HG03439 (cell line): ENCODE data around the gene SPATA45.
A peak's percentile ranks its signal among the peaks of the same experiment; 100 is the strongest.
"Not testable (repeated sequence)": the region's sequence is repeated elsewhere in the genome, so short reads cannot be mapped to it uniquely, and the experiment has no call there.

ENCODE experiments used
- ATAC-seq: cut with Tn5 transposase; IDR thresholded peaks from one replicate; pipeline ENCODE4 v1.9.1; 2021; ENCODE audit warnings: mild to moderate bottlenecking, moderate library complexity; ENCODE audit not compliant: unreplicated experiment

Gene SPATA45

DNA sequence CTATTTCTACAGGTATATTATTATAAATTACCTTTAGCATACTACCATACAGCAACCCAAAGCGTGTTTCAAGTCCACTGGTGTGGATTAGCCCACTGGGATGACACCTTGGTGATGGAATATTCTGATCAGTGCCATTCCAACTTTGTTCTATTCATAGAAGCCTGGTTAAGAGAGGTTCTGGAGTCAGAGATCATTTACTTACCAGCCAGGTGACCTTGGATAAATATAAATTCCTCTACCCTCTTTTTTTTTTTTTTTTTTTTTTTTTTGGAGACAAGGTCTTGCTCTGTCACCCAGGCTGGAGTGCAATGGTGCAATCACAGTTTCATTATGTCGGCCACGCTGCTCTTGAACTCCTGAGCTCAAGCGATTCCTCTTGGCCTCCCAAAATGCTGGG lies at the start of gene SPATA45:
TSS of gene SPATA45 (minus strand) at position 101 of the 400 bp plus-strand sequence. CDS start 11,500 bp downstream, outside the sequence.
- ATAC-seq: no peak

DNA sequence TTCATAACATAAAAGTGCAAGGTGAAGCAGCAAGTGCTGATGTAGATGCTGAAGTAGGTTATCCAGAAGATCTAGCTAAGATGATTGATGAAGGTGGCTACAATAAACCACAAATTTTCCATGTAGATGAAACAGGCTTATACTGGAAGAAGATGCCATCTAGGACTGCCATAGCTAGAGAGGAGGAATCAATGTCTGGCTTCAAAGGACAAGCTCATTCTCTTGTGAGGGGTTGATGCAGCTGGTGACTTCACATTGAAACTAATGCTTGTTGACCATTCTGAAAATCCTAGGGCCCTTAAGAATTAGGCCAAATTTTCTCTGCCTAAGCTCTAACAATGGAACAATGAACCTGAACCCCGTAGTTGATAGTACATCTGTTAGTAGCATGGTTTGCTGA lies 44.7 kb upstream of the SPATA45 start:
- no peak for ATAC-seq

DNA sequence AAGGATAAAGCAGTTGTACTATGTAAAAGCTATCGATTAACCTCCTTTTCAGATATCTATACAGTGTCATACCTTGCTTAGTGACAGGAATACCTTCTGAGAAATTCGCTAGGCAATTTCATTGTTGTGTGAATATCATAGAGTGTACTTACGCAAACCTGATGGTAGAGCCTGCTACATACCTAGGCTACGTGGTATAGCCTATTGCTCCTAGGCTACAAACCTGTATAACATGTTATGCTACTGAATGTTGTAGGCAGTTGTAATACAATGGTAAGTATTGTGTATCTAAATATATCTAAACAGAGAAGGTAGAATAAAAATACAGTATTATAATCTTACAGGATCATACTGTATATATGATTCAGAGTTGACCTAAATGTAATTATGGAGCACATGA lies 37.1 kb upstream of the SPATA45 start:
- no peak for ATAC-seq

DNA sequence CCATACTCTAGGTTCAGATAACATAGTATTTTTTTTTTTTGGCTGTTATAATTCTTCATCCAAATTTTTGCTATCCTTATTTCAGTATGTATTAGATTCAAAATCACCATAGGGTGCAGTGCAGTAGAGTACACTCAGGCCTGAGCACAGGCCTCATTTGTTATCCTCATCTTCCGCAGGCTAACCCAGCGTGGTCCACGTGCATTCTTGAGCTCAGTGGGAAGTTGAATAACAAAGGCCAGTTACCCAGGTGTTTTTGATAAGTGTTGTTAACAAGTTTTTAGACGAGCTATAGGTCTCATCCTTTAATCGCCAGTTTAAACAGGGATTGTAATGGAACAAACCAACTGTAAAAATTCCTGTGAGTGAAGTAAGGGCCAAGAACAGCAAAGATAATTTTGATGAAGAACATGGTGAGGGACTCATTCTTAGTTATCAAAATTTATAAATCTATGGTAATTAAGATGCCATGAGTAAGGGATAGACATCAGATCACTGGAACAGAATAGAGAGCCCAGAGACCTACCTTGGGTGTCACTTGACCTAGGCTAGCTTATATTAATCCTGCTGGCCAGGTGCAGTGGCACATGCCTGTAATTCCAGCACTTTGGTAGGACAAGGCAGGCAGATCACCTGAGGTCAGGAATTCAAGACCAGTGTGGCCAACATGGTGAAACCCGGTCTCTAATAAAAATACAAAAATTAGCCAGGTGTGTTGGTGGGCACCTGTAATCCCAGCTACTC lies 32.7 kb upstream of the SPATA45 start:
- no peak for ATAC-seq

DNA sequence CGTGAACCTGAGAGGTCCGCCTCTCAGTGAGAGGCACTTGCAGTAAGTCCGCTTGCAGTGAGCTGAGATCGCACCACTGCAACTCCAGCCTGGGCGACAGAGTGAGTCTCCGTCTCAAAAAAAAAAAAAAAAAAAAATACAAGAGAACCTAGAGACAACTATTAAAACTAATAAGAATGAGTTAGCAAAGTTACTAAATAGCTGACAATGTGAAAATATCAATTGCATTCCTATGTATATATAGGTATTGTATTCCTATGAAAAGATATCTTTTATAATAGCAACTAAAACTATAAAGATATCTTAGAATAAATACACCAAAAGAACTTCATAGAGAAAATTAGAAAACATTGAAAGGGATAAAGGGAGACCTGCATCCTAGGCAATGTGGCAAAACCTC lies 31.0 kb upstream of the SPATA45 start:
- ATAC-seq: no peak

DNA sequence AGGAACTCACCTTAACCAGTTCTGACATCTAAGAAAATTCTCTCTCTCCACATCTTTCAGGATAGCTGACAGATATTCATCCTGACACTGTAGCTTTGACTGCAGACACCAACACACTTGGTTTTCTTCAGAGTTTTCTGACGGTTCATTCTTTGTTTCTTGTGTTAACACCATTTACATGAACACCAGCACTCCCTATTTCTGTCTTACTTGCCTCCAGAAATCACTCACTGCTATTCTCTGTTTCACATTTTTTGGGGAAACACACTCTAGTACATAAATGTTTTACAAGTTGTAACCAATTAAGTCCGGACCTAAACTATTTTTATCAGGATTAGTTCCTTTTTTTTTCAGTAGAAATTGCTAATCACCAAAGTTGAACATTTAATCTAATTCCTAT lies 26.1 kb upstream of the SPATA45 start:
- ATAC-seq: peak; percentile 57

DNA sequence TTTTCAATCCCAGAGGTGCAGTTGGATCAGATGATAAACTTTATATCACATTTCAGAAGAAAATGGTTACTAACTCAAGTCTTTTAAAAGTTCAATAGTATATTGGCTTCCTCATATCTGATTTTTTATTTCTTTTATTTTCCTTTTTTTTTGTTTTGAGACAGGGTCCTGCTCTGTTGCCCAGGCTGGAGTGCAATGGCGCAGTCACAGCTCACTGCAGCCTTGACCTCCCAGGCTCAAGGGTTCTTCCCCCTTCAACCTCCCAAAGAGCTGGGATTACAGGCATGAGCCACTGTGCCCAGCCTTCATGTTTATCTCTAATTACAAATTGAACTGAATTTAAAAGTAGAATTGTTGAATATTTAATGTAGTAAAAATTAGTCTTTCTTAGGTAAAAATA lies 24.5 kb upstream of the SPATA45 start:
- no peak for ATAC-seq

DNA sequence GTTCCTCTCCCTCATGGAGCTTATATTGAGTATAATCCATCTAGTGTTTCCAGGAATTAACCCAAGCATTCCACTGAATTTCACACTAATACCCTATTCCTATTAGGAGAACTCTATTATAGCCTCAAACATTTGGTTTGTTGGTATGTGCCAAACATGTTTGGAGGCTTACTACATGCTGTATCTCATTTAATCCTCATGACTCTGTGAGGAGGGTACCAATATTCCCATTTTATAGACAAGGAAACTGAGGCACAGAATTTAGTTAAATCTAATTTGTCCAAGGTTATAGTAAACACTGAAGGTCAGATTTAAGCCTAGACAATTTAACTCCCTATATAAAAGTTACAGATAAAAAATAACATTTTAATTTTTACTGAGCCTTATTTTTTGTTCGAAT lies 19.7 kb upstream of the SPATA45 start:
- no peak for ATAC-seq

DNA sequence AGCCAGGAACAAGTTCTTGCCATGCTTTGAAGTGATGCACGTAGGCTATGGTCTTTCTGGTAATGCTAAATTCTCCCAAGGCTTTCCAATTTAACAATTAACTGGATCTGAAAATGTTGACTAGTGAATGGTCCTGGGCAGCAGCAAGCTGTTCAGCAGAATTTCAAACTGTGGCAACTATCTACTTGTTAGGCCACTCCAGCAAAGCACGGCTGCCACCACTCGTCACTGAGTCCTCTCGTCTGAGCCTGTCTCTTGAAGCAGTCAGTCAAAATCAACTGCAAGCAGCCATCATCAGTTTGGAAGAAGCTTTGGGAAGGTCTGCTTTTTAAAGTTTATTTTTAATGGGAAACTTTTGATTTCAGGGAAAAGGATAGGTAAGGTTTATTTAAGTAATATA lies 16.8 kb upstream of the SPATA45 start:
- ATAC-seq: no peak

DNA sequence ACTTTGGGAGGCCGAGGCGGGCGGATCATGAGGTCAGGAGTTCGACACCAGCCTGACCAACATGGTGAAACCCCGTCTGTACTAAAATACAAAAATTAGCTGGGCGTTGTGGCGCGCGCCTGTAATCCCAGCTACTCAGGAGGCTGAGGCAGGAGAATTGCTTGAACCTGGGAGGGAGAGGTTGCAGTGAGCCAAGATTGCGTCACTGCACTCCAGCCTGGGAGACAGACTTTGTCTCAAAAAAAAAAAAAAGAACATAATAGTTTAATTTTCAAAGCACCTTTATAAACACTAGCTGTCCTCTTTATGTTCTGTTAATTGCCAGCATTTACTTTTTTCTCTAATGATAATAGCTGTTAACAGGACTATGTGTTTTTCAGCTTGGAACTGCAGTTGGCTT lies 15.9 kb upstream of the SPATA45 start:
- ATAC-seq: not testable (repeated sequence)

DNA sequence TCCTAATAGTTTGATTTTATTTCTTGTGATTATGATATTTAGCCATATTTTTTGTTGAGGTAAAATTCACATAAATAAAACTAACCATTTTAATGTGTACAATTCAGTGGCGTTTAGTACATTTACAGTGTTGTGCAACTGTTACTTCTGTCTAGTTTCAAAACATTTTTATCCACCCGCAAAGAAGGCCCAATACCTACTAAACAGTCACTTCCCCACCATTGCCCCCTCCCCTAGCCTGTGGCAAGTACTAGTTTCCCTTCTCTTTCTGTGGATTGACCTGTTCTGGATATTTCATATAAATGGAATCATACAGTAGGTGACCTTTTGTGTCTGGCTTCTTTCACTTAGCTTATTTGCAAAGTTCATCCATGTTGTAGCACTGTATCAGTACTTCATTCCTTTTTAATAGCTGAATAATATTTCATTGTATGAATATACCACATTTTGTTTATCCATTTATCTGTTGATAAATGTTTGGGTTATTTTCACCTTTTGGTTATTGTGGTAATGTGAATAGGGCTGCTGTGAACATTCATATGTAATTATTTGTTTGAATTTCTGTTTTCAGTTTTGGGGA lies 14.8 kb upstream of the SPATA45 start:
- no peak for ATAC-seq

DNA sequence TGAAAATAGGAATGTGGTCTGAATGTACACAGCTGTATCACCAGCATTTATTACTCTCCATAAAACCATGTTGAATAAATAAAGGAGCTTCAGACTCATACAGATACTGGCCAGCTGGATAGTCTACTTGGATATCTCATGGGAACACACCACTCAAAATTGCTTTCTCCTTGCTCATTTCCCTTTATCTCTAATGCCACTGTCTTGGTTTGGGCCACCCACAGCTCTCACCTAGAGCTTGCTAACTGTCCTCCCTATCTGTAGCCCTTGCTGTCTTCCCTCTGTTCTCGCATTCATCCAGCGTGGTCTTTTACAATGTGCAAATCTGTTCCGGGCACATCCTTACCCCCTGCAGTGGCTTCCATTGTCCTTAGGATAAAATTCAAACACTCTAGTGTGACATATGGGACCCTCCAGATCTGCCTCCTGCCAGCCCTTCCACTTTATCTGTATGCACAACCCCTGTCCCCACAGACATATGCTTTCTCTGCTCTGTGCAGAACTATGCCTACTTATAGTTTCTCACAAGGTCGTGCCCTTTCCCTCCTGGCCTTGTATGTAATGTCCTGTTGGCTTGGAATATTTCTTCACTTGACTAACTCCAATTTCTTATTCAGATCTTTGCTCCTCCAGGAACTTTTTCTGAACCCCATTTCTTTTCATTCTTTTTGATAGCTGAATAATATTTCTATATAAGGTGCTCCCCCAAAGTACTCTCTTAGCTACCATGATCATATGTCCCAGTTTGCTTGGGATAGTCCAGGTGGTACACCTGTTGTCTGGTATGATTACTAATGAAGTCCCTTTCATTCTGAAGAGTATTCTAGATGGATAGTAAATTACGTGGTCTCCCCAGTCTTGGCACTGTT lies 13.5 kb upstream of the SPATA45 start:
- no peak for ATAC-seq

DNA sequence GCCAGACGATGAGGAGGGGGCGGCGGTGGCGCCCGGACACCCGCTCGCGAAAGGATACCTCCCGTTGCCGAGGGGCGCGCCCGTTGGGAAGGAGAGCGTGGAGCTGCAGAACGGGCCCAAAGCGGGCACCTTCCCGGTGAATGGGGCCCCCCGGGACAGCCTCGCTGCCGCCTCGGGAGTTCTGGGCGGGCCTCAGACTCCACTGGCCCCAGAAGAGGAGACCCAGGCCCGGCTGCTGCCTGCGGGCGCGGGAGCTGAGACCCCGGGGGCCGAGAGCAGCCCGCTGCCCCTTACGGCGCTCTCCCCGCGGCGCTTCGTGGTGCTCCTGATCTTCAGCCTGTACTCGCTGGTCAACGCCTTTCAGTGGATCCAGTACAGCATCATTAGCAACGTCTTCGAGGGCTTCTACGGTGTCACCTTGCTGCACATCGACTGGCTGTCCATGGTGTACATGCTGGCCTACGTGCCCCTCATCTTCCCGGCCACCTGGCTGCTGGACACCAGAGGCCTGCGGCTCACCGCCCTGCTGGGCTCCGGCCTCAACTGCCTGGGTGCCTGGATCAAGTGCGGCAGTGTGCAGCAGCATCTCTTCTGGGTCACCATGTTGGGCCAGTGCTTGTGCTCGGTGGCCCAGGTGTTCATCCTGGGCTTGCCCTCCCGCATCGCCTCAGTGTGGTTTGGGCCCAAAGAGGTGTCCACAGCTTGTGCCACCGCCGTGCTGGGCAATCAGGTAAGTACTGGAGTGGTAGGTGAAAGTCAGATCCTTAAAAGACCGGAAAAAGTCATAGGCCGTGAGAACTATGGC lies 11.2 kb upstream of the SPATA45 start:
- peak; percentile 21 for ATAC-seq

DNA sequence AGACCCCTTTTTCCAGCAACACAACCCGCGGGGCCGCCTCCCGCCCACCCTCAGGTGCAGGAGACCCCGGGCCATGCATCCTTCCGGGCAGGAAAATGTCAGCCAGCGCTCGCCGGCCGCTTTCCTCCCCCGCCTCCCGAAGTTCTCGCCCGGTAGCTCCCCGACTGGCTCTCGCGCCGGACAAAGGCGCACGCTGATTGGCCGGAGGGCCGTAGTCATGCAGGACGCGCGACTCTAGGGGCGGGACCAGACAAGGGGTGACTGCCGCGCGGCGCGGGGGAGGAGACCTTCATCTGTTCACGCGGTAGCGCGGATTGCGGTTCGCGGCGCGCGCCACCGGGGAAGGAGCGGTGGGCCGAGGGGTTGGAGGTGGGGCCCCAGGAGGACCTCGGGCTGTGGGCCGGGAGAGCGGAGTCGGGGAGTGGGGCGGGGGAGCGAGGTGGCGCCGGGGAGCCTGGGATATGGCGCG lies 10.6 kb upstream of the SPATA45 start, which contains the start of gene FLVCR1:
TSS of gene FLVCR1 (plus strand) at position 284 of the 469 bp plus-strand sequence. CDS start at position 462, 178 bp downstream.
- peak; percentile 95 for ATAC-seq

DNA sequence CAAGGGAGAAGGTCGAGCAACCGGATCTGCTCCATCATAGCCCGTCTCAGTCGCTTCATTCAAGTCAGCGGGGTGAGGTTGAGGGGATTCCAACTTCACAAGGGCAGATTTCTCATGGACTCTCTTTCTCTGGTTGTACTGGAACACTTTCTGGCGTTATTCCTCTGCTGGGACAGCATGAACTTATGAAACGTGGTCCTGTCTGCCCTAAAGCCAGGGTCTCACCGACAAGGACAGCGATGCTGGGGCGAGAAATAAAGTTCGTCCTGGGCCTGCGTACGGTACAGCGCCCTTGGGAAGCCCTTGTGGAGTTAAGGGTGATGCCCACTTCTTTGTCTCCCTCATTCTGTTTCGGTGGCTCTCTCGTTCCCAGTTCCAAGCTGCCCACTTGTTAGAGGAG lies 9.3 kb upstream of the SPATA45 start:
- ATAC-seq: no peak

DNA sequence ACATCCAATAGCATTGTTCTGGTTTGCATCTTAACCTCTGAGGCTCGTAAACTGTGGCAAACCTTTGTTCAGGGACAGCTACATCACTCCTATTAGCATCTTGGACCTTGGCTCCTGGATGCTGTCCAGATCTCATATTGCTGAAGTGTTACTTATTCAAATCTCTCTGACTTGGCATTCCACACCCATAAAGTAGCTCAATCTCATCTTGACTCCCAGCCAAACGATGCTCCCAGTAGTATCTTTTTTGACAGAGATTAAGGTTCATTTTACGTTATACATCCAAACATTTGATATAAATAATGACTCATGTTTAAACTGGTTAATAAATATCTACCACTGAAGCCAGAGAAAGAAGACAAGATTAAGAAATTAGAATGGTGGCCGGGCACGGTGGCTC lies 6.2 kb upstream of the SPATA45 start:
- ATAC-seq: no peak

DNA sequence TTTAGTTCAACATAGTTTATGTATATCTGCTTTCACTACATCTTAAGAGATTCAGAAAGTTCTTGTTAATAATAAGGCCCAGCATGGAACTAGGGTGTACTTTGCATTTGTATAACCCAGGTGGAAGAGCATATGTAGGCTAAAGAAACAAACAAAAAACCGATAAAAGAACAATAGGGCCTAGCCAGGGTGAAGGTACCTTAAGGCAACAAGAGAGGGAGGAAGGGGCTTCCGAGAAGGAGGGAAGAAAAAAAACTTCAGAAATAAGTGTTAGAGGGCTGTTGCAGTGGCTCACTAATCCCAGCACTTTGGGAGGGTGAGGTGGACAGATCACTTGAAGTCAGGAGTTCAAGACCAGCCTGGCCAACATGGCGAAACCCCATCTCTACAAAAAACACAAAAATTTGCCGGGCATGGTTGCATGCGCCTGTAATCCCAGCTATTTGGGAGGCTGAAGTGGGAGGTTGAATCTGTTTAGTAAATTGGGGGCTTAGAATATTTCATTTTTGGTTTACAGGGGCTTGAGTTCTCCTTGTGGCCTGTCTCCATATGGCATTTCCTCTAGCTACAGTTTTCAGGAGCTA lies 4.7 kb upstream of the SPATA45 start:
- no peak for ATAC-seq

DNA sequence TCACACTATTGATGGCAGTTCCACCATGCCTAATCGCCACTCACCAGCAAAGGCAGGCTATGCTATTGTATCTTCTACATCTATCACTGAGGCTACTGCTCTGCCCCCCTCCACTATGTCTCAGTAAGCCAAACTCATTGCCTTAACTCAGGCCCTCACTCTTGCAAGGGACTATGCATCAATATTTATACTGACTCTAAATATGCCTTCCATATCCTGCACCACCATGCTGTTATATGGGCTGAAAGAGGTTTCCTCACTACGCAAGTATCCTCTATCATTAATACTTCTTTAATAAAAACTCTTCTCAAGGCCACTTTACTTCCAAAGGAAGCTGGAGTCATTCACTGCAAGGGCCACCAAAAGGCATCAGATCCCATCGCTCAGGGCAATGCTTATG lies 2.9 kb downstream of the SPATA45 start:
- ATAC-seq: not testable (repeated sequence)

DNA sequence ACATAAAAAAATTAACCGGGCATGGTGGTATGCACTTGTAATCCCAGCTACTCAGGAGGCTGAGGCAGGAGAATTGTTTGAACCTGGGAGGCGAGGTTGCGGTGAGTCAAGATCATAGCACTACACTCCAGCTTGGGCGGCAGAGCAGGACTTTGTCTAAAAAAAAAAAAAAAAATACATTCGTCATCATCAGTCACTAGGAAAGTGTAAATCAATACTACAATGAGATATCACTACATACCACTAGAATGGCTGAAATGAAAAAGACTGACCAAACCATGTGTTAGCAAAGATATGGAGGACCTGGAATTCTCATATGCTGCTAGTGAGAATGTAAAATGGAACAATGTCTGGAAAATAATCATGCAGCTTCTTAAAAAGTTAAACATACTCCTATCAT lies 9.3 kb downstream of the SPATA45 start:
- no peak for ATAC-seq
